Common myeloid progenitor, CD34-positive (primary cell): ENCODE results near the gene CLEC16A.

Experiments
- CTCF ChIA-PET: fragments of 350-600 bp; sonication (Branson Sonifier 250); formaldehyde crosslinking; loops from one replicate; lab custom pipeline; 2021; ENCODE audit warnings: antibody characterized with exemption; lab: Charles Lee
- POLR2A ChIA-PET: fragments of 350-600 bp; sonication (Branson Sonifier 250); formaldehyde crosslinking; loops from one replicate; lab custom pipeline; 2021; ENCODE audit warnings: antibody characterized with exemption; lab: Charles Lee
- DNase-seq, 3 donors: peaks; one replicate each; pipeline versions ENCODE4 v3.0.0 to v3.0.0-alpha.2; 2013
- H3K27ac ChIP-seq, 2 experiments: 1 replicate in 1 of 2; 2 replicates in 1 of 2; pipeline ENCODE4 v1.7.0; 2013; ENCODE audit warnings: inconsistent platforms in 2 of 2, low read length in 2 of 2, mild to moderate bottlenecking in 2 of 2, low read depth in 1 of 2, moderate library complexity in 1 of 2; ENCODE audit not compliant: severe bottlenecking in 2 of 2, insufficient read depth in 1 of 2, poor library complexity in 1 of 2
- H3K27me3 ChIP-seq, 5 experiments: replicated peaks in 2 of 5; 1 replicate in 3 of 5; 2 replicates in 2 of 5; pipeline versions ENCODE4 v1.6.1 to v1.7.0; 2013; ENCODE audit warnings: low read length in 4 of 5, mild to moderate bottlenecking in 2 of 5, moderate library complexity in 2 of 5, inconsistent platforms in 1 of 5; ENCODE audit not compliant: insufficient read depth in 5 of 5, control insufficient read depth in 4 of 5
- H3K36me3 ChIP-seq, 4 experiments: 1 replicate in 2 of 4; 2 replicates in 2 of 4; pipeline versions ENCODE4 v1.6.1 to v1.7.0; 2013; ENCODE audit warnings: low read length in 3 of 4, control low read depth in 1 of 4, mild to moderate bottlenecking in 1 of 4; ENCODE audit not compliant: control insufficient read depth in 4 of 4, insufficient read depth in 4 of 4
- H3K4me1 ChIP-seq, 4 experiments: 1 replicate in 3 of 4; 2 replicates in 1 of 4; pipeline versions ENCODE4 v1.6.1 to v1.7.1; 2013; ENCODE audit warnings: low read length in 3 of 4, mild to moderate bottlenecking in 3 of 4, control low read depth in 1 of 4, inconsistent platforms in 1 of 4, moderate library complexity in 1 of 4; ENCODE audit not compliant: control insufficient read depth in 4 of 4, insufficient read depth in 4 of 4; ENCODE audit errors: control extremely low read depth in 1 of 4
- H3K4me3 ChIP-seq, 7 experiments: 1 replicate in 4 of 7; 2 replicates in 3 of 7; pipeline versions ENCODE4 v1.5.1 to v1.7.0; 2013; ENCODE audit warnings: mild to moderate bottlenecking in 7 of 7, low read length in 6 of 7, moderate library complexity in 6 of 7, inconsistent platforms in 2 of 7, low read depth in 2 of 7, control low read depth in 1 of 7; ENCODE audit not compliant: insufficient read depth in 4 of 7, control insufficient read depth in 1 of 7; ENCODE audit errors: extremely low read depth in 1 of 7
- H3K9me3 ChIP-seq, 5 experiments: 1 replicate in 4 of 5; 2 replicates in 1 of 5; pipeline versions ENCODE4 v1.6.1 to v1.7.1; 2013; ENCODE audit warnings: low read length in 4 of 5, mild to moderate bottlenecking in 2 of 5, inconsistent platforms in 1 of 5, low read depth in 1 of 5, moderate library complexity in 1 of 5; ENCODE audit not compliant: control insufficient read depth in 4 of 5, insufficient read depth in 2 of 5; ENCODE audit errors: control extremely low read depth in 1 of 5
- WGBS: methylation state at CpG from one replicate; pipeline ENCODE4 v1.1.5; 2013; ENCODE audit not compliant: insufficient coverage; 5-methylcytosine and 5-hydroxymethylcytosine counted together

The CLEC16A gene

DNA sequence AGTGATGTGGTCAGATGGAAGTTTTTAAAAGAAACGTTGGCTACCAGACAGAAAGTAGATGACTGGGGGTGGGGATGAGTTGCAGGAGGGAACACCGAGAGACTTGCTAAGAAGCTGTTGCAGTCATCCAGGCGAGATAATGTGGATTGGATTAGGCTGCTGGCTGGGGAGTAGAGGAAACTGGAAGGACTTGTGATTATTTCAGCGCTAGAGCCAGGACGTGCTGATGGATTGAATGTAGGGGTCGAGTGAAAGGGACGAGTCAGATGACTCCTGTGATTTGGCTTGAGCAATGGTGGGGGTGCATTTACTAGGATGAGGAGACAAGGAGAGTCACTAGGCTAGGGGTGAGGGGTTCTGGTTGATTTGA lies 88.5 kb downstream of the CLEC16A start:
- H3K4me1 ChIP-seq: no peaks in the 10 kb centered on the region
- H3K9me3 ChIP-seq: peaks cover 0 to 18% (median 4%) of the 10 kb centered on the region in 5 experiments
- H3K4me3 ChIP-seq: no peak overlapping the region
- peaks cover 12 to 72% (median 28%) of the 10 kb centered on the region in 4 experiments for H3K36me3 ChIP-seq
- CTCF ChIA-PET: no interaction called here
- H3K27me3 ChIP-seq: no peaks in the 10 kb centered on the region
- H3K27ac ChIP-seq: no peak overlapping the region
- WGBS: 99% methylated on average over 7 of the region's 7 CpGs
- DNase-seq: no peak
- POLR2A ChIA-PET: no interaction called here

DNA sequence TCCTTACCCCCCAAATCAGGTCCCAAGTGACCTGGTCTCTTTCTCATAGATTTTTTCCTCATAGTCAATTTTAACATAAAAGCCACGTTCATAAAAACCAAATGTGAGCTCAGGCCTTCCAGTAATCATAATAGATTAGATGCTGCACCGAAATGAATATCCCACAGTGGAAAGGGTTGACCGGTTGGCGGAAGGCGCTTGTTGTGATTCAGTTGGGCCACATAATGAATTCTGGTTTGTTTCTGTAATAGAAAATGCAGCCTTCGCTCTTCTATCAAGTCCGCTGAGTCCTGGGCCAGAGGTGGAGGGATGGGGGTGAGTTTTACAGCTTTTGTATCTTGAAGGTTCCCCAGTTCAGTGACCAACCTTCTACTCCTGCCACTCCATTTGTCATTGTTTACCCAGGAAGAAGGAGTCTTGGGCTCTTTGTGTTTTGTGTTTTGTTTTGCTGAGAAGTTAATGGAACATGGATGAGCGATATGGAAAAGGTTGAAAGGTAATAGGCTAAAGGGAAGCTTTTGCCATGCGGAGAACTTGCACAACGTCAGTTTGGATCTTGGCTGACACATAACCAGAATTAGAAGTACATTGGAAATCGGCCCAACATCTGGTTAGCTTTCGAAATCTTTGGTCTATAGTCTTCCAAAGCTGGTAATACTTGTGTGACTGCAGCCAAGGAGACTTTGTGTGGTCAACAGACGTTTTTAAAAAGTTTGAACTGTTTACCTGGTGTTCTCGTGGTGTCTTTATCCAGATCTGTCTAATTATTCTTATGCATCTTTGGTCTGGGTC lies 89.5 kb downstream of the CLEC16A start:
- Histone ChIP-seq H3K27me3 (no peaks in the 10 kb centered on the region), H3K36me3 (peaks cover 10 to 70% (median 28%) of the 10 kb centered on the region in 4 experiments), H3K4me3 (no peak overlapping the region), H3K27ac (no peak overlapping the region), H3K9me3 (peaks cover 0 to 10% (median 3%) of the 10 kb centered on the region in 5 experiments), H3K4me1 (no peaks in the 10 kb centered on the region)
- CTCF ChIA-PET: interaction anchor here (1.1 to 1.5 kb wide), 3 partner anchors 9 to 70 kb away, joined by 3 read pairs; no protein-coding TSS in a partner anchor
- POLR2A ChIA-PET: no interaction called here
- DNase-seq: no peak
- WGBS: 90% methylated on average over 12 of the region's 14 CpGs

DNA sequence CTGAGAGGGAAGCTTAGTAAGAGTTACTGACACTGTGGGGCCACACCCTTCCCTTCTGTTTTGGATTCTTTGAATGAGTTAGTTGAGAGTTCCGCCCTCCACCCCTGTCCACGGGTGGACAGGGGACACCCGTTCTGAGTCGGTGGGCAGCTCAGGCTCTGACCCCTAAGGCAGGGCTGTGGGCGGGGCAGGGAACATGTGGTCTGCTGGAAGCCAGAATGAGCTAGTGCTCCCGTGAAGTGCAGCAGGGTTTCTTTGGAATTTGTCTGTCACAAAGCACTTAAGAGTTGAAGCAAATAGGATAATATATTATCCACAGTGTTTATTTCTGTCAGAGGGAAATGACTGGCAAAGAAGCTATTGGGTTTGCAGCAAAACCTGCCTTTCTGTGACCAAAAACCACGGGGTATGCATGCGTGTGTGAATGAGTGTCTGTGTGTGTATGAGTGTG lies 90.1 kb downstream of the CLEC16A start:
- Histone ChIP-seq H3K9me3 (peaks cover 0 to 3% (median 0%) of the 10 kb centered on the region in 5 experiments), H3K4me3 (no peak overlapping the region), H3K27me3 (no peaks in the 10 kb centered on the region), H3K36me3 (peaks cover 10 to 67% (median 24%) of the 10 kb centered on the region in 4 experiments), H3K27ac (no peak overlapping the region), H3K4me1 (no peaks in the 10 kb centered on the region)
- CTCF ChIA-PET: interaction anchor here (1.1 to 1.5 kb wide), 3 partner anchors 9 to 71 kb away, joined by 3 read pairs; no protein-coding TSS in a partner anchor
- 30% methylated on average over 2 of the region's 8 CpGs for WGBS
- POLR2A ChIA-PET: interaction anchor here (1.0 kb wide), 1 partner anchor 20 kb away, joined by 3 read pairs; no protein-coding TSS in a partner anchor
- DNase-seq: no peak

DNA sequence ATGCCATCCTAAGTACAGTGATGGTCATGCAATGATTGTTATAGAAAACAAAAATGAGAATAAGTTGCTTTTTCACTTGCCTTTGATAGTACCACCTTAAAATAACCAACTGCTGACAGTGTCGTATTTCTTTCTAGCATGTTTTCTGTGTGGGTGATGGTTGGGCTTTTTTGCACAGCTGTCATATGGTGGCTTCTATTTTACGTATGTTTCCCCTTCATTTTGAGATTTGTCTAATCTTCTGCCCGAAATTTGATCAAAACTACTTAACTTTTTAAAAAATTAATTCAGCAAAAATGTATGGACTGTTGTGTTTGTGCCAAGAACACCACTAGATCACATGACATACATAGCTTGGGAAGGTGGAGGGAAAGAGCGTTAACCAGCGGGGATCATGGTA lies 90.7 kb downstream of the CLEC16A start:
- peaks cover 0 to 3% (median 0%) of the 10 kb centered on the region in 5 experiments for H3K9me3 ChIP-seq
- DNase-seq: no peak
- H3K4me3 ChIP-seq: no peak overlapping the region
- no peak overlapping the region for H3K27ac ChIP-seq
- H3K36me3 ChIP-seq: peaks cover 10 to 67% (median 27%) of the 10 kb centered on the region in 4 experiments
- H3K27me3 ChIP-seq: no peaks in the 10 kb centered on the region
- H3K4me1 ChIP-seq: no peaks in the 10 kb centered on the region
- WGBS: 90% methylated on average over 2 of the region's 5 CpGs
- ChIA-PET POLR2A (interaction anchor here (1.0 kb wide), 1 partner anchor 19 kb away, joined by 3 read pairs; no protein-coding TSS in a partner anchor), CTCF (no interaction called here)

GRCh38 chr16:11036040-11036439 lies 91.7 kb downstream of the CLEC16A start:
- 98% methylated on average over 5 of the region's 6 CpGs for WGBS
- no peak overlapping the region for H3K4me3 ChIP-seq
- H3K27ac ChIP-seq: no peak overlapping the region
- H3K36me3 ChIP-seq: peaks cover 8 to 67% (median 27%) of the 10 kb centered on the region in 4 experiments
- no peaks in the 10 kb centered on the region for H3K27me3 ChIP-seq
- CTCF ChIA-PET: no interaction called here
- POLR2A ChIA-PET: no interaction called here
- H3K9me3 ChIP-seq: peaks cover 0 to 3% (median 0%) of the 10 kb centered on the region in 5 experiments
- no peaks in the 10 kb centered on the region for H3K4me1 ChIP-seq
- DNase-seq: no peak

DNA sequence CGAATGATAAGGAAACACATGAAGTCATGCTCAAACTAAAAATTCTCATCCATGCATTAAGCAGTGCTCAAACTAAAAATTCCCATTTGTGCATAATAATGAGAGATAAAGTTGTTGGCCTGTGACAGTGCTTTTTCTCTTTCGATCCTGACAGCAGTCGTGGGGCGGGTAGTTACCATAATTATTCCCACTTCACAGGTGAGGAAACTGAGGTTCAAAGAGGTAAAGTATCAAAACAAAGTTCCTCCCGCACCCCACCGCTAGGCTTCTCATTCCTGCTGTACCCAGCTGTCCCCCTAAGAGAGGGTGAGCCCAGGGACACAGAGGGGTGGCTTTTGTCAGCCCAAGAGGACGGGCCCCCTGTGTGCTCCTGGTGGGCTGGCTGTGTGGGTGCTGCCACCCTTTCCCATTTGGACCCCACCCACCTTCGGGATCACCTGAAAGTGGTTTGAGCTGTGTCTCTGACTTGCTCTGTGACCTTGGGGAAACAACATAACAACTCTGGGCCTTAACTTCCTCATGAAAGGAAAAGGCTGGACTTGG lies 92.6 kb downstream of the CLEC16A start:
- no peak overlapping the region for H3K27ac ChIP-seq
- no peak for DNase-seq
- no peaks in the 10 kb centered on the region for H3K4me1 ChIP-seq
- CTCF ChIA-PET: interaction anchor here (0.6 kb wide), 1 partner anchor 9 kb away, joined by 3 read pairs; no protein-coding TSS in a partner anchor
- H3K27me3 ChIP-seq: no peaks in the 10 kb centered on the region
- H3K9me3 ChIP-seq: peaks cover 0 to 3% (median 0%) of the 10 kb centered on the region in 5 experiments
- POLR2A ChIA-PET: no interaction called here
- no peak overlapping the region for H3K4me3 ChIP-seq
- 98% methylated on average over 6 of the region's 8 CpGs for WGBS
- peaks cover 3 to 65% (median 28%) of the 10 kb centered on the region in 4 experiments for H3K36me3 ChIP-seq
